Spleen (tissue), 11 donors: ENCODE data around the gene LSAMP. TPM values are rescaled to one million over a fixed set of nuclear protein-coding genes. Genes with fewer than 3 reads are reported as not detected.

ENCODE experiments used
- DNase-seq: peaks from one replicate; pipeline ENCODE4 v3.0.0-alpha.2; 2020
- H3K27ac ChIP-seq, 8 donors: fragments of 200-600 bp; sonication (generic) in 7 of 8; 1 replicate in 4 of 8; 2 replicates in 4 of 8; pipeline versions ENCODE4 v1.5.0 to v1.8.0; 2016 to 2021; ENCODE audit warnings: inconsistent platforms in 4 of 8, mild to moderate bottlenecking in 4 of 8, moderate library complexity in 1 of 8
- H3K27me3 ChIP-seq, 7 donors: fragments of 200-600 bp; sonication (generic) in 6 of 7; replicated peaks in 1 of 7; 1 replicate in 4 of 7; 2 replicates in 3 of 7; pipeline versions ENCODE4 v1.5.0 to v1.8.0; 2016 to 2021; ENCODE audit warnings: inconsistent platforms in 3 of 7, mild to moderate bottlenecking in 1 of 7
- H3K36me3 ChIP-seq, 6 donors: fragments of 200-600 bp; sonication (generic) in 5 of 6; 1 replicate in 4 of 6; 2 replicates in 2 of 6; pipeline versions ENCODE4 v1.5.0 to v1.8.0; 2016 to 2021; ENCODE audit warnings: inconsistent platforms in 2 of 6
- H3K4me1 ChIP-seq, 6 donors: fragments of 200-600 bp; sonication (generic) in 5 of 6; 1 replicate in 3 of 6; 2 replicates in 3 of 6; pipeline versions ENCODE4 v1.5.0 to v1.8.0; 2016 to 2021; ENCODE audit warnings: inconsistent platforms in 3 of 6
- H3K4me3 ChIP-seq, 8 donors: fragments of 200-600 bp; sonication (generic) in 7 of 8; 1 replicate in 4 of 8; 2 replicates in 4 of 8; pipeline versions ENCODE4 v1.5.0 to v1.8.0; 2016 to 2021; ENCODE audit warnings: inconsistent platforms in 4 of 8, mild to moderate bottlenecking in 4 of 8, moderate library complexity in 2 of 8
- H3K9me3 ChIP-seq, 8 donors: fragments of 200-600 bp; sonication (generic) in 7 of 8; 1 replicate in 4 of 8; 2 replicates in 4 of 8; pipeline versions ENCODE4 v1.5.0 to v1.8.0; 2016 to 2021; ENCODE audit warnings: inconsistent platforms in 4 of 8
- CTCF ChIP-seq, 11 experiments: fragments of 200-600 bp in 7 of 11; fragments of 450-650 bp in 4 of 11; sonication (generic) in 4 of 11; IDR thresholded peaks in 8 of 11; conservative IDR thresholded peaks in 3 of 11; 1 replicate in 7 of 11; 2 replicates in 4 of 11; pipeline versions ENCODE4 v1.4.0 to v1.8.0; 2016 to 2021; ENCODE audit warnings: antibody characterized with exemption in 11 of 11, inconsistent platforms in 4 of 11, mild to moderate bottlenecking in 1 of 11
- POLR2A ChIP-seq, 3 donors: fragments of 450-650 bp; IDR thresholded peaks; one replicate each; pipeline ENCODE4 v1.5.1; 2017; ENCODE audit warnings: antibody characterized with exemption in 3 of 3, mild to moderate bottlenecking in 1 of 3
- POLR2AphosphoS5 ChIP-seq, 3 donors: sonication (generic); formaldehyde crosslinking; IDR thresholded peaks; one replicate each; pipeline ENCODE4 v1.5.1; 2017; ENCODE audit warnings: antibody characterized with exemption in 3 of 3
- WGBS, 5 donors: extraction: QIAGEN DNeasy Blood & Tissue Kit in 3 of 5; methylation state at CpG; one replicate each; pipeline versions ENCODE4 v1.1.5 to v1.1.7; 2013 to 2018; 5-methylcytosine and 5-hydroxymethylcytosine counted together
- intact Hi-C: fragments of 100-400 bp; cut with DNase I; formaldehyde crosslinking; loops from one replicate; pipeline ENCODE4 v1.15.0; 2023; ENCODE audit warnings: low total_unique reads
- polyA plus RNA-seq, 3 donors: library from polyadenylated mRNA; stranded (reverse); fragments of 200-250 nt; gene quantifications; one replicate each; pipeline ENCODE4 v1.2.1, GENCODE V29; 2013
- total RNA-seq, 7 donors: library from RNA; depleted of rRNA in 3 of 7; stranded (reverse); fragments of >200 nt in 3 of 7; fragmentation: NEBNext Ultra II Directional in 4 of 7; extraction: Animal tissue kit (Norgen Biotek cat#: 25700) in 4 of 7; gene quantifications; one replicate each; pipeline versions ENCODE4 v1.1.0 to v1.2.1, GENCODE V29; 2016 to 2021
- donor health status: healthy with polysubstance abuse.
- donor health status: DM: no; HTN: no; CAD: no; lungs with moderate emphysema.
- donor health status: DM: no; HTN: no; CAD: no.
- donor health status: Bipolar disorder and iron deficiency.
- donor health status: healthy.
- donor health status: DM: no; HTN: no; CAD: no.
- donor health status: DM: yes; HTN: yes; CAD: no.

The LSAMP gene
- total and polyA plus RNA-seq, 10 donors = 0.45 to 6.8 (median 1.3) TPM

- H3K27ac ChIP-seq = no peak overlapping the region
- no peaks in the 10 kb centered on the region for H3K9me3 ChIP-seq
- no peak overlapping the region for H3K4me3 ChIP-seq
- DNase-seq = no peak
- H3K36me3 ChIP-seq = no peaks in the 10 kb centered on the region
- no peak for TF ChIP-seq POLR2AphosphoS5 (IDR thresholded peaks at IDR 0.05)
- TF ChIP-seq POLR2A (IDR thresholded peaks at IDR 0.05) = no peak
- TF ChIP-seq CTCF (IDR thresholded peaks at IDR 0.05 in 8 of 11, conservative IDR thresholded peaks at IDR 0.05 in 3 of 11) = no peak
- H3K4me1 ChIP-seq = no peaks in the 10 kb centered on the region
- H3K27me3 ChIP-seq = no peaks in the 10 kb centered on the region
- intact Hi-C loops = no loop called here
These were observed 279.6 kb downstream of the LSAMP start for GRCh38 chr3:116165641-116166040.

- DNase-seq = no peak
- Histone ChIP-seq H3K36me3 (no peaks in the 10 kb centered on the region), H3K4me3 (no peak overlapping the region), H3K27ac (no peak overlapping the region), H3K4me1 (no peaks in the 10 kb centered on the region), H3K27me3 (no peaks in the 10 kb centered on the region), H3K9me3 (no peaks in the 10 kb centered on the region)
- intact Hi-C loops = no loop called here
- 79 to 95% (median 91%) methylated on average over 2 of the region's 2 CpGs for WGBS, 5 donors
- TF ChIP-seq CTCF (IDR thresholded peaks at IDR 0.05 in 8 of 11, conservative IDR thresholded peaks at IDR 0.05 in 3 of 11) = no peak
- no peak for TF ChIP-seq POLR2A (IDR thresholded peaks at IDR 0.05)
- no peak for TF ChIP-seq POLR2AphosphoS5 (IDR thresholded peaks at IDR 0.05)
These were observed 280.2 kb downstream of the LSAMP start for GRCh38 chr3:116165135-116165534.

- Histone ChIP-seq H3K4me1 (no peaks in the 10 kb centered on the region), H3K4me3 (no peak overlapping the region), H3K27ac (no peak overlapping the region), H3K9me3 (no peaks in the 10 kb centered on the region), H3K36me3 (no peaks in the 10 kb centered on the region), H3K27me3 (no peaks in the 10 kb centered on the region)
- intact Hi-C loops = no loop called here
- TF ChIP-seq CTCF (IDR thresholded peaks at IDR 0.05 in 8 of 11, conservative IDR thresholded peaks at IDR 0.05 in 3 of 11) = no peak
- TF ChIP-seq POLR2A (IDR thresholded peaks at IDR 0.05) = no peak
- TF ChIP-seq POLR2AphosphoS5 (IDR thresholded peaks at IDR 0.05) = no peak
- DNase-seq = no peak
- WGBS, 5 donors = 81 to 83% (median 82%) methylated on average over 2 of the region's 2 CpGs
These were observed 281.2 kb downstream of the LSAMP start for GRCh38 chr3:116164039-116164438.

- intact Hi-C loops = no loop called here
- 70 to 89% (median 83%) methylated on average over 5 of the region's 5 CpGs for WGBS, 5 donors
These were observed 283.4 kb downstream of the LSAMP start for GRCh38 chr3:116161575-116162525.

More at GRCh38 chr3:116161575-116162525, 283.4 kb downstream of the LSAMP start:
- Histone ChIP-seq H3K36me3 (no peaks in the 10 kb centered on the region), H3K9me3 (no peaks in the 10 kb centered on the region), H3K27ac (no peak overlapping the region), H3K4me3 (no peak overlapping the region), H3K4me1 (no peaks in the 10 kb centered on the region), H3K27me3 (no peaks in the 10 kb centered on the region)
- DNase-seq = no peak
- TF ChIP-seq POLR2AphosphoS5 (IDR thresholded peaks at IDR 0.05) (no peak), CTCF (IDR thresholded peaks at IDR 0.05 in 8 of 11, conservative IDR thresholded peaks at IDR 0.05 in 3 of 11) (no peak), POLR2A (IDR thresholded peaks at IDR 0.05) (no peak)
